CD14-positive monocyte (primary cell): ENCODE data around the gene INO80B. TPM values are rescaled to one million over a fixed set of nuclear protein-coding genes. Genes with fewer than 3 reads are reported as not detected.

Experiments
- DNase-seq, 3 donors: peaks; one replicate each; pipeline ENCODE4 v3.0.0-alpha.2; 2011 to 2022
- H2AFZ ChIP-seq: 2 replicates; pipeline ENCODE4 v1.6.0; 2012; ENCODE audit warnings: mild to moderate bottlenecking, low read depth, low read length, inconsistent platforms; ENCODE audit not compliant: insufficient read depth, poor library complexity, severe bottlenecking
- H3K27ac ChIP-seq, 2 donors: 1 replicate in 1 of 2; 2 replicates in 1 of 2; pipeline ENCODE4 v1.5.1; 2012 to 2013; ENCODE audit warnings: low read length in 2 of 2, control low read depth in 1 of 2, inconsistent platforms in 1 of 2, low read depth in 1 of 2, mild to moderate bottlenecking in 1 of 2
- H3K27me3 ChIP-seq, 2 donors: one replicate each; pipeline versions ENCODE4 v1.6.0 to v1.6.1; 2011 to 2013; ENCODE audit warnings: low read length in 2 of 2; ENCODE audit not compliant: control insufficient read depth in 2 of 2, insufficient read depth in 2 of 2
- H3K36me3 ChIP-seq, 2 donors: replicated peaks in 1 of 2; 1 replicate in 1 of 2; 2 replicates in 1 of 2; pipeline versions ENCODE4 v1.5.1 to v1.6.1; 2012 to 2013; ENCODE audit warnings: low read length in 2 of 2, control low read depth in 1 of 2, inconsistent platforms in 1 of 2, mild to moderate bottlenecking in 1 of 2; ENCODE audit not compliant: insufficient read depth in 2 of 2, control insufficient read depth in 1 of 2
- H3K4me1 ChIP-seq, 2 donors: 1 replicate in 1 of 2; 2 replicates in 1 of 2; pipeline versions ENCODE4 v1.5.1 to v1.6.1; 2012 to 2013; ENCODE audit warnings: low read length in 2 of 2, control low read depth in 1 of 2, inconsistent platforms in 1 of 2, mild to moderate bottlenecking in 1 of 2, moderate library complexity in 1 of 2; ENCODE audit not compliant: insufficient read depth in 2 of 2, control insufficient read depth in 1 of 2
- H3K4me2 ChIP-seq: replicated peaks from 2 replicates; pipeline ENCODE3; 2012; ENCODE audit warnings: low read length, moderate library complexity, mild to moderate bottlenecking; ENCODE audit not compliant: poor library complexity, severe bottlenecking; ENCODE audit errors: extremely low read depth
- H3K4me3 ChIP-seq, 3 experiments: fragments of 200-600 bp in 1 of 3; sonication (generic) in 1 of 3; replicated peaks in 1 of 3; 1 replicate in 2 of 3; 2 replicates in 1 of 3; pipeline ENCODE4 v1.5.1; 2011 to 2013; ENCODE audit warnings: low read length in 3 of 3, mild to moderate bottlenecking in 3 of 3, control low read depth in 2 of 3, low read depth in 2 of 3, inconsistent platforms in 1 of 3, moderate library complexity in 1 of 3
- H3K79me2 ChIP-seq: 2 replicates; pipeline ENCODE4 v1.6.0; 2012; ENCODE audit warnings: mild to moderate bottlenecking, control low read depth, inconsistent platforms, low read length, moderate library complexity; ENCODE audit not compliant: insufficient read depth
- H3K9ac ChIP-seq: 2 replicates; pipeline ENCODE4 v1.6.0; 2017; ENCODE audit warnings: low read length, mild to moderate bottlenecking; ENCODE audit not compliant: insufficient read depth, poor library complexity, severe bottlenecking
- H3K9me3 ChIP-seq, 2 donors: replicated peaks in 1 of 2; 1 replicate in 1 of 2; 2 replicates in 1 of 2; pipeline versions ENCODE4 v1.5.1 to v1.6.1; 2012 to 2013; ENCODE audit warnings: low read length in 2 of 2, control low read depth in 1 of 2; ENCODE audit not compliant: control insufficient read depth in 1 of 2, insufficient read depth in 1 of 2
- H4K20me1 ChIP-seq: 2 replicates; pipeline ENCODE4 v1.6.0; 2012; ENCODE audit warnings: mild to moderate bottlenecking, low read length, control low read depth, moderate library complexity; ENCODE audit not compliant: insufficient read depth
- H3K27ac Mint-ChIP-seq, 7 donors: one replicate each; pipeline ENCODE4 v1.8.0; 2020; ENCODE audit warnings: mild to moderate bottlenecking in 7 of 7, mixed read lengths in 7 of 7, moderate library complexity in 6 of 7, inconsistent platforms in 2 of 7
- H3K27me3 Mint-ChIP-seq, 3 donors: one replicate each; pipeline ENCODE4 v1.8.0; 2021 to 2022; ENCODE audit warnings: low read depth in 3 of 3, mild to moderate bottlenecking in 3 of 3, mixed read lengths in 3 of 3, moderate library complexity in 3 of 3, inconsistent platforms in 1 of 3
- H3K36me3 Mint-ChIP-seq, 2 donors: one replicate each; pipeline ENCODE4 v1.8.0; 2020; ENCODE audit warnings: mixed read lengths in 2 of 2, inconsistent platforms in 1 of 2, mild to moderate bottlenecking in 1 of 2
- H3K4me1 Mint-ChIP-seq: one replicate; pipeline ENCODE4 v1.8.0; 2020; ENCODE audit warnings: mild to moderate bottlenecking, mixed read lengths
- H3K4me3 Mint-ChIP-seq, 2 donors: one replicate each; pipeline ENCODE4 v1.8.0; 2020; ENCODE audit warnings: mild to moderate bottlenecking in 2 of 2, mixed read lengths in 2 of 2, moderate library complexity in 1 of 2
- H3K9me3 Mint-ChIP-seq, 7 donors: one replicate each; pipeline ENCODE4 v1.8.0; 2020 to 2022; ENCODE audit warnings: mixed read lengths in 7 of 7, mild to moderate bottlenecking in 6 of 7, moderate library complexity in 6 of 7, inconsistent platforms in 2 of 7
- WGBS: methylation state at CpG from one replicate; pipeline ENCODE4 v1.1.5; 2013; ENCODE audit warnings: missing lambda C conversion rate; ENCODE audit not compliant: insufficient coverage; 5-methylcytosine and 5-hydroxymethylcytosine counted together
- intact Hi-C, 2 donors: fragments of 100-400 bp; cut with micrococcal nuclease; formaldehyde crosslinking; loops; one replicate each; pipeline versions ENCODE4 v1.15.0 to v1.15.1; 2023
- polyA plus RNA-seq, 3 donors: library from polyadenylated mRNA; depleted of rRNA in 1 of 3; unstranded in 2 of 3; stranded (reverse) in 1 of 3; fragments of 300-500 nt in 2 of 3; fragments of >200 nt in 1 of 3; fragmentation: Illumina TruSeq in 2 of 3; gene quantifications; 1 replicate in 2 of 3; 2 replicates in 1 of 3; pipeline ENCODE4 v1.2.3, GENCODE V29; 2012 to 2021
- TF ChIP-seq, protein P1 (sequence below): fragments of 200-600 bp; IDR thresholded peaks from one replicate; pipeline ENCODE4 v1.8.0; 2022; ENCODE audit warnings: antibody characterized with exemption, mild to moderate bottlenecking

The INO80B gene
- polyA plus RNA-seq, 3 donors: 4.8 to 48.7 (median 4.8) TPM

DNA sequence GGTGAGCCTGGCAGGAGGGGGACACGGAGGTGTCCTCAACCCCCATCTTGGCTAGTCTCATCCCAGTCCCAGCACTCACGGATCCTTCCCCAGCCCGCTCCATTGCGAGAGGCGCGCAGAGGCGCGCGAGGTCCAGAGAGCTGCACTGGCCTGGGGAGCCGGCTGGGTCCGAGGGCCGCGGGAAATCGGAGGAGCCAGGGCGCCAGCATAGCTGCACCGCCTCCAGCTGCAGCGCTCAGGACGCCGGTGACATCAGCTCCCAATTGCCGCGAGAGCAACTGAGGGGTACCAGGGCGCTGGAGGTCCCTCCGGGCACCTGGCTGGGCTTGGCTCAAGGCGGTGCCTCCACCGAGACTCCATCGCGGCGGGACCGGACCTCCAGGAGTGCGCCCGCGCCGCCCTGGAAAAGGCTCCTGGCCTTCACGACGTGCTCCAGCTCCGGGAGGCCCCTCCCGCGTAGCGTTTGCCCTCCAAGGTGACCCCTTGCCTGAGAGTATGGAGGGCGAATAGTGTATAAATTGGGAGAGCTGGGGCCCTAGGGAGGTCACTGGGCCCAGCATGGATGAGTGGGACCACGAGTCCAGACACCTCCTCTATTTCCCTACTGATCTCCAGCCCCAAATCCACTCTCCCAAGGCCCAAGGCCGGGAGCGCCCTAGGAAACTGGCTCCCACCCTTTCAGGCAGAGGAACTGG, 18.6 kb upstream of the INO80B start:
- Histone ChIP-seq H4K20me1 (no peaks in the 10 kb centered on the region), H3K4me3 (no peak overlapping the region), H3K27me3 (peaks cover 3 to 23% of the 10 kb centered on the region in 2 donors), H3K27ac (no peak overlapping the region), H3K9ac (no peak overlapping the region), H3K79me2 (no peaks in the 10 kb centered on the region), H2AFZ (no peak overlapping the region), H3K36me3 (no peaks in the 10 kb centered on the region), H3K9me3 (peaks cover 0 to 8% of the 10 kb centered on the region in 2 donors), H3K4me2 (no peak overlapping the region), H3K4me1 (peaks cover 17% of the 10 kb centered on the region in 2 donors)
- Mint-ChIP-seq H3K4me1 (peaks cover 23% of the 10 kb centered on the region), H3K27me3 (peaks cover 21 to 26% (median 23%) of the 10 kb centered on the region in 3 donors), H3K27ac (no peak overlapping the region), H3K9me3 (peaks cover 0 to 5% (median 2%) of the 10 kb centered on the region in 7 donors), H3K4me3 (no peak overlapping the region), H3K36me3 (peaks cover 3 to 4% of the 10 kb centered on the region in 2 donors)
- WGBS: 96% methylated on average over 34 of the region's 43 CpGs
- no peak for DNase-seq
- intact Hi-C loops: no loop called here
- TF ChIP-seq, protein P1, sequence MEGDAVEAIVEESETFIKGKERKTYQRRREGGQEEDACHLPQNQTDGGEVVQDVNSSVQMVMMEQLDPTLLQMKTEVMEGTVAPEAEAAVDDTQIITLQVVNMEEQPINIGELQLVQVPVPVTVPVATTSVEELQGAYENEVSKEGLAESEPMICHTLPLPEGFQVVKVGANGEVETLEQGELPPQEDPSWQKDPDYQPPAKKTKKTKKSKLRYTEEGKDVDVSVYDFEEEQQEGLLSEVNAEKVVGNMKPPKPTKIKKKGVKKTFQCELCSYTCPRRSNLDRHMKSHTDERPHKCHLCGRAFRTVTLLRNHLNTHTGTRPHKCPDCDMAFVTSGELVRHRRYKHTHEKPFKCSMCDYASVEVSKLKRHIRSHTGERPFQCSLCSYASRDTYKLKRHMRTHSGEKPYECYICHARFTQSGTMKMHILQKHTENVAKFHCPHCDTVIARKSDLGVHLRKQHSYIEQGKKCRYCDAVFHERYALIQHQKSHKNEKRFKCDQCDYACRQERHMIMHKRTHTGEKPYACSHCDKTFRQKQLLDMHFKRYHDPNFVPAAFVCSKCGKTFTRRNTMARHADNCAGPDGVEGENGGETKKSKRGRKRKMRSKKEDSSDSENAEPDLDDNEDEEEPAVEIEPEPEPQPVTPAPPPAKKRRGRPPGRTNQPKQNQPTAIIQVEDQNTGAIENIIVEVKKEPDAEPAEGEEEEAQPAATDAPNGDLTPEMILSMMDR: no peak

DNA sequence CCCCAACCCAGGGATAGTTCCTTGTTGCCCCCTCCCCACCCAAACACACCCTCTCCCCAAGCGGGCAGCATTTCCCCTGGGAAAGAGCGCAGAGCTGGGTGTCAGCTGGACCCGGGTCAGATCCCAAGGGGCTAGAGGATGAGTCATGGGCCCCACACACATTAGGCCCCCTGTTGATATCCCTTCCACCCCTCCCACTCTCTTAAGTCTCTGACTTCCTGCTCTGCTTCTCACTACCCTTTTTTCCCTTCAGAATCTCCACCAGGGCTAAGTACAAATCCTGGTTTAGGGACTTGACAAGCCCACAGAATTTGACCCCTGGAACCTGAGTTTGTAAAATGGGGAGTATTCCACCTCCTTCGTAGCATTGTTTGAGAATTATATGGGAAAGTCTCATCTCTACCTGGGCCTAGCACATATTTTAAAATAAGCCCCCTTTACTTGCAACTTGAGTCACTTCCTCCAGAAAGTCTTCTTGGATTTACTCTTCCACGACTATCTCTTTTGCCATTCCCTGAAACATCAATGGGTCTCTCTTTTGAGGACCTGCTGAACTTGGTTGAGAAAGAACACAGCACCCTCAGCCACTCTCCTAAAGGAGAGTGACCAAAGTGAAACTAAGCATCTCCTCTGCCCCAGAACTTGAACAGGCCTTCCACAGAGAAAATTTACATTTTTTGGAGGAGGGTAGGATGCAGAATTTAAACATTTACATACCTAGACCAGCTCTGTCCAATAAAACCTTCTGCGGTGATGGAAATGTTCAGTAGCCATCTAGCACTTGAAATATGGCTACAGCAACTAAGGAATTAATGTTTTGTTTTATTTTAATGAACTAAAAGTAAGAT, 17.8 kb upstream of the INO80B start:
- H3K4me3 Mint-ChIP-seq: no peak overlapping the region
- H3K36me3 Mint-ChIP-seq: peaks cover 3 to 4% of the 10 kb centered on the region in 2 donors
- H3K27ac Mint-ChIP-seq: no peak overlapping the region
- no peak for DNase-seq
- Histone ChIP-seq H3K27me3 (peaks cover 10 to 31% of the 10 kb centered on the region in 2 donors), H3K4me1 (peaks cover 24 to 25% of the 10 kb centered on the region in 2 donors), H3K4me3 (no peak overlapping the region), H3K9me3 (peaks cover 0 to 12% of the 10 kb centered on the region in 2 donors), H3K79me2 (no peaks in the 10 kb centered on the region), H3K4me2 (no peak overlapping the region), H2AFZ (no peak overlapping the region), H3K9ac (no peak overlapping the region), H3K36me3 (no peaks in the 10 kb centered on the region), H4K20me1 (no peaks in the 10 kb centered on the region), H3K27ac (no peak overlapping the region)
- TF ChIP-seq, protein P1: no peak
- 47% methylated on average over 3 of the region's 6 CpGs for WGBS
- peaks cover 0 to 6% (median 2%) of the 10 kb centered on the region in 7 donors for H3K9me3 Mint-ChIP-seq
- H3K27me3 Mint-ChIP-seq: peaks cover 26 to 34% (median 31%) of the 10 kb centered on the region in 3 donors
- H3K4me1 Mint-ChIP-seq: peaks cover 29% of the 10 kb centered on the region
- intact Hi-C loops: no loop called here
